ENCODE data around the gene RBM38. TPM values are rescaled to one million over a fixed set of nuclear protein-coding genes. Genes with fewer than 3 reads are reported as not detected.
A peak's percentile ranks its signal among the peaks of the same experiment; 100 is the strongest.

RBM38 gene
- total and polyA plus RNA-seq, 9 of the 15 experiments (the other 6 are each of a cell fraction or from before 2014, with no cell fraction given), result 0.28 to 82.4 (median 33.2) TPM

DNA sequence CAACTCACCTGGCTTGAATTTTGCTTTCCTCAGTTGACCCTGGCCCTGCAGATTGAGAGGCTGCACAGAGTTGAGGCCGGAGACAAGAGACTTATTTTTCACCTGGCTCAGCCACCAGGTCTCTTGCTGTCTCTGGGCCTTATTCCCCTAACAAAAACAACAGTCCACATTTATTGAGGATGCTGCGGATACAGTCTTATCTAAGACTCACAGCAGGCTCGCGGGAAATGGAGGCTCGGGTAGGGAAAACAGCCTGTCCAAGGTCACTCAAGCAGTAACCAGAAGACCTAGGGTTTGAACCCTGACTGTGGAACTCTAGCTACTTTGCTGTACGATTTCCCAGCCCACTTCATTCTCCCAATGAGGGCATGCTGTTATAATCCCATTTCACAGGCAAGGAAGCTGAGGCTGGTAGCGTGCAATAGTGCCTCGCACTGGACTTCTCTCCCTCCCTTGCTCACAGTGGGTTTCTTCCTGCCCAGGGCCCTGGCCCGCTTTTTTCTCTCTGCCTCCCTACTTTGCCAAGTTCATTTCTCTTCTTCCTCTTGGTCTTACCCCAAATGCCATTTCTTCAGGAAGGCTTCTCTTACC lies 57.7 kb downstream of the RBM38 start (continued):
- TF ChIP-seq NR3C1 (CRISPR knock-in tag; IDR thresholded peaks at IDR 0.05), result no peak
- TF ChIP-seq TFAP4 (CRISPR knock-in tag; IDR thresholded peaks at IDR 0.05; ENCODE audit: borderline replicate concordance), result no peak; the same call in 1 of the 2 replicates
- TF ChIP-seq TARDBP (IDR thresholded peaks at IDR 0.05), result no peak
- TF ChIP-seq FOXA3 (CRISPR knock-in tag; conservative IDR thresholded peaks at IDR 0.05 in 1 of 2, IDR thresholded peaks at IDR 0.05 in 1 of 2), result no peak
- TF ChIP-seq ZNF140 (CRISPR knock-in tag; IDR thresholded peaks at IDR 0.05), result no peak
- no peak for TF ChIP-seq CSDE1 (IDR thresholded peaks at IDR 0.05)
- no peak for TF ChIP-seq CHAMP1 (IDR thresholded peaks at IDR 0.05)
- TF ChIP-seq, protein P1, sequence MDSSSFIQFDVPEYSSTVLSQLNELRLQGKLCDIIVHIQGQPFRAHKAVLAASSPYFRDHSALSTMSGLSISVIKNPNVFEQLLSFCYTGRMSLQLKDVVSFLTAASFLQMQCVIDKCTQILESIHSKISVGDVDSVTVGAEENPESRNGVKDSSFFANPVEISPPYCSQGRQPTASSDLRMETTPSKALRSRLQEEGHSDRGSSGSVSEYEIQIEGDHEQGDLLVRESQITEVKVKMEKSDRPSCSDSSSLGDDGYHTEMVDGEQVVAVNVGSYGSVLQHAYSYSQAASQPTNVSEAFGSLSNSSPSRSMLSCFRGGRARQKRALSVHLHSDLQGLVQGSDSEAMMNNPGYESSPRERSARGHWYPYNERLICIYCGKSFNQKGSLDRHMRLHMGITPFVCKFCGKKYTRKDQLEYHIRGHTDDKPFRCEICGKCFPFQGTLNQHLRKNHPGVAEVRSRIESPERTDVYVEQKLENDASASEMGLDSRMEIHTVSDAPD (CRISPR knock-in tag; IDR thresholded peaks at IDR 0.05), result no peak
- peak; percentile 29 for TF ChIP-seq PHF20 (IDR thresholded peaks at IDR 0.05; ENCODE audit: partially characterized antibody)
- TF ChIP-seq POLR2A (conservative IDR thresholded peaks at IDR 0.05), result no peak
- no peak for TF ChIP-seq ZBTB1 (CRISPR knock-in tag; IDR thresholded peaks at IDR 0.05; ENCODE audit: borderline replicate concordance, low read depth)
- no peak for TF ChIP-seq TAF7 (tag; IDR thresholded peaks at IDR 0.05)
- TF ChIP-seq POLR3A (IDR thresholded peaks at IDR 0.05; ENCODE audit: borderline replicate concordance, extremely low read depth, insufficient read depth, insufficient read length), result no peak
- TF ChIP-seq ATF7 (IDR thresholded peaks at IDR 0.05), result no peak
- no peak for TF ChIP-seq NUFIP1 (IDR thresholded peaks at IDR 0.05; ENCODE audit: partially characterized antibody)
- 0 out of 2 replicates have a peak, but pooled peaks have one; percentile 21 for TF ChIP-seq MYNN (IDR thresholded peaks at IDR 0.05)
- no peak for TF ChIP-seq MYNN (CRISPR knock-in tag; IDR thresholded peaks at IDR 0.05)
- peak; percentile 16; the same call in 1 of the 2 replicates for TF ChIP-seq ZNF24 (IDR thresholded peaks at IDR 0.05)
- no peak for TF ChIP-seq MBD2 (IDR thresholded peaks at IDR 0.05; ENCODE audit: borderline replicate concordance, low read depth)
- no peak for TF ChIP-seq HSF4 (CRISPR knock-in tag; IDR thresholded peaks at IDR 0.05; ENCODE audit: borderline replicate concordance)
